Measurements from ENCODE around the gene KNTC1.

- no peak for TF ChIP-seq CTCF (tag by site-specific recombination; IDR thresholded peaks at IDR 0.05)
- TF ChIP-seq ZBTB26 (tag by site-specific recombination; optimal IDR thresholded peaks at IDR 0.05) = no peak
- no peak for TF ChIP-seq ZNF292 (tag by site-specific recombination; IDR thresholded peaks at IDR 0.05; ENCODE audit: borderline replicate concordance, low read depth)
- no peak for TF ChIP-seq GLIS2 (tag by site-specific recombination; IDR thresholded peaks at IDR 0.05)
- no peak for TF ChIP-seq GLI2 (tag by site-specific recombination; IDR thresholded peaks at IDR 0.05; ENCODE audit: borderline replicate concordance, low read depth)
- TF ChIP-seq ZNF704 (tag by site-specific recombination; IDR thresholded peaks at IDR 0.05) = no peak
- TF ChIP-seq ZNF302 (tag by site-specific recombination; IDR thresholded peaks at IDR 0.05; ENCODE audit: low read depth) = no peak
- no peak for TF ChIP-seq ZNF777 (tag by site-specific recombination; IDR thresholded peaks at IDR 0.05; ENCODE audit: borderline replicate concordance)
- TF ChIP-seq ZNF175 (tag by site-specific recombination; IDR thresholded peaks at IDR 0.05) = no peak
- no peak for TF ChIP-seq ZNF24 (tag by site-specific recombination; IDR thresholded peaks at IDR 0.05)
- TF ChIP-seq TRIM28 (IDR thresholded peaks at IDR 0.05; ENCODE audit: borderline replicate concordance, low read length) = no peak
- no peak for TF ChIP-seq ZNF571 (tag by site-specific recombination; IDR thresholded peaks at IDR 0.05)
- TF ChIP-seq ZNF146 (tag by site-specific recombination; IDR thresholded peaks at IDR 0.05) = no peak
Observed at GRCh38 chr12:122643207-122643805, 116.3 kb downstream of the KNTC1 start.
